Measurements from ENCODE around the gene GTF3C1.

GRCh38 chr16:27571433-27572326, 22.0 kb upstream of the GTF3C1 start:
- no peak for TF ChIP-seq ZNF274 (IDR thresholded peaks at IDR 0.05; ENCODE audit: low read depth, low read length)
- TF ChIP-seq YY1 (IDR thresholded peaks at IDR 0.05; ENCODE audit: insufficient read depth, insufficient read length), result no peak
- TF ChIP-seq SUZ12 (IDR thresholded peaks at IDR 0.05; ENCODE audit: extremely low read depth, insufficient read depth, insufficient read length), result no peak

Data from NT2/D1 (cell line).